ENCODE measurements around the gene COX17.

- TF ChIP-seq CTCF (IDR thresholded peaks at IDR 0.05): no peak
- TF ChIP-seq POLR2A (IDR thresholded peaks at IDR 0.05): no peak
Observed at GRCh38 chr3:119628390-119628789, 48.8 kb downstream of the COX17 start.

Data from lower leg skin (tissue), 3 donors.